Measurements from ENCODE around the gene GDPD4.

GRCh38 chr11:77172666-77172982 is 128.9 kb downstream of the GDPD4 start:
- TF ChIP-seq CTCF (IDR thresholded peaks at IDR 0.05) = no peak
- no peak for TF ChIP-seq POLR2A (IDR thresholded peaks at IDR 0.05)

Data from uterus (tissue), 2 donors.